Measurements from ENCODE around the gene CELF6. TPM values are rescaled to one million over a fixed set of nuclear protein-coding genes. Genes with fewer than 3 reads are reported as not detected.
A peak's percentile ranks its signal among the peaks of the same experiment; 100 is the strongest.

The CELF6 gene
- total RNA-seq, 4 donors from 2014 or later = 0.13 to 2.4 (median 0.49) TPM; not detected in 1

GRCh38 chr15:72248514-72248913 is 71.4 kb downstream of the CELF6 start:
- in situ Hi-C loops (cut with MboI; ENCODE audit: low sequenced_read_pairs in 4 of 4) (no loop called here), intact Hi-C loops (cut with DNase I; ENCODE audit: low total_unique reads) (no loop called here)
- DNase-seq (no peak), ATAC-seq (no peak)
- no peak overlapping the region for H3K4me3 ChIP-seq
- H3K27ac ChIP-seq = no peak overlapping the region
- no peaks in the 10 kb centered on the region for H3K4me1 ChIP-seq
- peaks cover 0 to 85% of the 10 kb centered on the region in 2 donors for H3K36me3 ChIP-seq
- no peaks in the 10 kb centered on the region for H3K9me3 ChIP-seq
- no peaks in the 10 kb centered on the region for H3K27me3 ChIP-seq
- no peak for TF ChIP-seq POLR2A (IDR thresholded peaks at IDR 0.05)
- TF ChIP-seq CTCF (IDR thresholded peaks at IDR 0.05 in 4 of 5, conservative IDR thresholded peaks at IDR 0.05 in 1 of 5) = no peak

DNA sequence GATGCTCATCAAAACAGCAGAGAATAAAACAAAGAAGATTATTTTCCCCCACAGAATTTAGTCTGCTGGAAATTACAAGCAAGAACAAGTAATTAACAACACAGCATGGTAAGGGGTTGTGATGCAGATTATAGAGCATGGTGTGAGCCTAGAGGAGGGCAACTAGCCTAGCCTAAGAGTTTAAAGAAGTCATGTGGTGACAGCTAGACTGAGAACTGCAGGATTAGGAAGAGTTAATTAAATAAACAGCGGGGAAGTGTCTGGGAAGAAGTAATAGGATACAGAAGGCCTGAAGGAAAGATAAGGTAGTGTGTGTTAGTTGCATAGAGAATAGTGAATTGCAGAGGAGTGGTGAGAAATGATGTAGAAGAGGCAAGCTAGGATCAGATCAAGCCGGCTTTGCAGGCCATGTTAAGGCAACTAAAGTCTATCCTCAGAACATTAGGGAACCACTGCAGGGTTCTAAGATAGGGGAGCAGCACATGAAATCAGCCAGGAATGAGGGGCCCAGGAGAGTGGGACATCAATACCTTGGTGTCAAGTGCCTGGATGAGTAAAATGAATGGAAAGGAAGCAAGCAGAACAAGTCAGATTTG is 77.1 kb downstream of the CELF6 start:
- no peak for DNase-seq
- intact Hi-C loops (cut with DNase I; ENCODE audit: low total_unique reads) = no loop called here
- no peak overlapping the region for H3K4me3 ChIP-seq

GRCh38 chr15:72239652-72240051 is 80.3 kb downstream of the CELF6 start:
- ATAC-seq (no peak), DNase-seq (no peak)
- in situ Hi-C loops (cut with MboI; ENCODE audit: low sequenced_read_pairs in 4 of 4) = loop anchor here in 1 of 4 donors (5.0 kb wide), 1 partner anchor 33 kb away; the partner anchor contains the start of gene PARP6
- TF ChIP-seq CTCF (IDR thresholded peaks at IDR 0.05 in 4 of 5, conservative IDR thresholded peaks at IDR 0.05 in 1 of 5) (no peak), POLR2A (IDR thresholded peaks at IDR 0.05) (no peak)
- Histone ChIP-seq H3K4me3 (no peak overlapping the region), H3K27me3 (no peaks in the 10 kb centered on the region), H3K9me3 (no peaks in the 10 kb centered on the region), H3K36me3 (peaks cover 0 to 50% of the 10 kb centered on the region in 2 donors), H3K27ac (no peak overlapping the region), H3K4me1 (peaks cover 0 to 14% of the 10 kb centered on the region in 2 donors)
- intact Hi-C loops (cut with DNase I; ENCODE audit: low total_unique reads) = no loop called here

More for the DNA sequence above, 77.1 kb downstream of the CELF6 start:
- TF ChIP-seq POLR2A (IDR thresholded peaks at IDR 0.05) = no peak
- TF ChIP-seq CTCF (IDR thresholded peaks at IDR 0.05 in 4 of 5, conservative IDR thresholded peaks at IDR 0.05 in 1 of 5) = no peak
- Histone ChIP-seq H3K9me3 (no peaks in the 10 kb centered on the region), H3K36me3 (peaks cover 0 to 69% of the 10 kb centered on the region in 2 donors), H3K27me3 (no peaks in the 10 kb centered on the region), H3K4me1 (peaks cover 0 to 3% of the 10 kb centered on the region in 2 donors), H3K27ac (no peak overlapping the region)
- in situ Hi-C loops (cut with MboI; ENCODE audit: low sequenced_read_pairs in 4 of 4) = no loop called here
- no peak for ATAC-seq

DNA sequence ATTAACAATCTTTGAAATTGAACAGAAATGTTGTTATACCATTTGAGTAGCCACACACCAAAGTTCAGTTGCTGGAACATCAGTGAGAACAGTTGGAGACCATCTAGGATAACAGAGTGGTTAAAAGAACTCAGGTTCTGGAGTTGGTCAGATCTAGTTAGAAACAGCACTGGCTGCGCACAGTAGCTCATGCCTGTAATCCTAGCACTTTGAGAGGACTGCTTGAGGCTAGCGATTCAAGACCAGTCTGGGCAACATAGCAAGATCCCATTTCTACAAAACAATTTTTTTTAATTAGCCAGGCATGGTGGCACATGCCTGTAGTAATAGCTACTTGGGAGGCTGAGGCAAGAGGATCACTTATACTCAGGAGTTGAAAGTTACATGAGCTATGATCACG is 81.4 kb downstream of the CELF6 start:
- no peak for ATAC-seq

DNA sequence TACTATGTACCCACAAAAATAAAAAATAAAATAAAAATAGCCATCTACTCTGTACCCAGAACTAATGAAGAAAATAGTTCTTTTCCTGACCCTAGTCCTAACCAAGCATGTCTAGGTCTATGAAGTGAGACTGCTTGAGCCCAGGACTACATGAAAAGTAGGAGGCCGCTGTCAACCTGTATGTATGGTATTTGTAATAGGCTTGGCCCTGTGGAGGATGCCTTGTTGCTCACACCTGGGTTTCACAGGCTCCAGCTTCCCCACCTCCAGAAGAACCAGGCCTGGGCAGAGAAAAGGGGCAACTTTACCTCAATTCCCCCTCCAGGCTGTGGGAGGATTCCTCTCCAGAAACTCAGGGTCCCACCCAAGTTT is 82.1 kb downstream of the CELF6 start:
- peak; percentile 9 to 18 for ATAC-seq

More for the DNA sequence above, 81.4 kb downstream of the CELF6 start:
- Histone ChIP-seq H3K4me3 (no peak overlapping the region), H3K27me3 (no peaks in the 10 kb centered on the region), H3K36me3 (peaks cover 0 to 39% of the 10 kb centered on the region in 2 donors), H3K9me3 (no peaks in the 10 kb centered on the region), H3K4me1 (peaks cover 0 to 14% of the 10 kb centered on the region in 2 donors), H3K27ac (peak overlapping the region in 1 of 4 donors; percentile 64)
- DNase-seq = no peak
- intact Hi-C loops (cut with DNase I; ENCODE audit: low total_unique reads) = no loop called here
- in situ Hi-C loops (cut with MboI; ENCODE audit: low sequenced_read_pairs in 4 of 4) = loop anchor here in 1 of 4 donors (5.0 kb wide), 1 partner anchor 34 kb away; the partner anchor contains the start of gene PARP6
- TF ChIP-seq POLR2A (IDR thresholded peaks at IDR 0.05) = no peak

More for the DNA sequence above, 82.1 kb downstream of the CELF6 start:
- Histone ChIP-seq H3K9me3 (no peaks in the 10 kb centered on the region), H3K4me3 (no peak overlapping the region), H3K4me1 (peaks cover 0 to 14% of the 10 kb centered on the region in 2 donors), H3K27ac (peak overlapping the region; percentile 47 to 67 (median 58)), H3K27me3 (no peaks in the 10 kb centered on the region), H3K36me3 (peaks cover 0 to 33% of the 10 kb centered on the region in 2 donors)
- DNase-seq = no peak
- TF ChIP-seq CTCF (IDR thresholded peaks at IDR 0.05 in 4 of 5, conservative IDR thresholded peaks at IDR 0.05 in 1 of 5) (no peak), POLR2A (IDR thresholded peaks at IDR 0.05) (no peak)
- in situ Hi-C loops (cut with MboI; ENCODE audit: low sequenced_read_pairs in 4 of 4) = loop anchor here in 1 of 4 donors (5.0 kb wide), 1 partner anchor 34 kb away; the partner anchor contains the start of gene PARP6
- intact Hi-C loops (cut with DNase I; ENCODE audit: low total_unique reads) = no loop called here

All from gastrocnemius medialis (tissue), 4 donors.